Stimulated activated CD4-positive, alpha-beta T cell treated with anti-CD3 and anti-CD28 coated beads, Interleukin-15, amount 100 ng/mL, for 48 hours (primary cell): ENCODE results near the gene SLC22A23.
A peak's percentile ranks its signal among the peaks of the same experiment; 100 is the strongest.

Experiments used
- DNase-seq, 2 donors: peaks; one replicate each; pipeline ENCODE4 v3.0.0-alpha.2; 2020; ENCODE audit warnings: low read depth in 2 of 2

The SLC22A23 gene

GRCh38 chr6:3471286-3471685, 14.4 kb upstream of the SLC22A23 start:
- DNase-seq, result no peak

- DNase-seq, result no peak
Observed at GRCh38 chr6:3468585-3468984, 11.7 kb upstream of the SLC22A23 start.

GRCh38 chr6:3467996-3468395, 11.1 kb upstream of the SLC22A23 start:
- no peak for DNase-seq

- DNase-seq, result no peak
Observed at GRCh38 chr6:3466488-3467219, 9.8 kb upstream of the SLC22A23 start.

GRCh38 chr6:3460253-3460652, 3.4 kb upstream of the SLC22A23 start:
- DNase-seq, result no peak

GRCh38 chr6:3458706-3459421, 2.0 kb upstream of the SLC22A23 start:
- DNase-seq, result no peak

- no peak for DNase-seq
Observed at GRCh38 chr6:3457710-3458602, 1.1 kb upstream of the SLC22A23 start.

GRCh38 chr6:3456395-3456897, 404 bp downstream of the SLC22A23 start:
- no peak for DNase-seq

GRCh38 chr6:3455569-3456394, 1.1 kb downstream of the SLC22A23 start:
- no peak for DNase-seq

GRCh38 chr6:3455147-3455568, 1.7 kb downstream of the SLC22A23 start:
- peak in 1 of 2 donors; percentile 14 for DNase-seq

- DNase-seq, result no peak
Observed at GRCh38 chr6:3454273-3455010, 2.4 kb downstream of the SLC22A23 start.

GRCh38 chr6:3453413-3454272, 3.2 kb downstream of the SLC22A23 start:
- no peak for DNase-seq

- no peak for DNase-seq
Observed at GRCh38 chr6:3451498-3451897, 5.4 kb downstream of the SLC22A23 start.

- no peak for DNase-seq
Observed at GRCh38 chr6:3450888-3451287, 6.0 kb downstream of the SLC22A23 start.

GRCh38 chr6:3449750-3450305, 7.0 kb downstream of the SLC22A23 start:
- DNase-seq, result no peak

- DNase-seq, result no peak
Observed at GRCh38 chr6:3449321-3449720, 7.5 kb downstream of the SLC22A23 start.

GRCh38 chr6:3447005-3447404, 9.8 kb downstream of the SLC22A23 start:
- no peak for DNase-seq

GRCh38 chr6:3446184-3446583, 10.7 kb downstream of the SLC22A23 start:
- DNase-seq, result no peak
